Fibroblast of lung (primary cell): ENCODE results near the gene PDE9A.

Source experiments
- CTCF ChIP-seq, 2 donors: IDR thresholded peaks in 1 of 2; conservative IDR thresholded peaks in 1 of 2; 1 replicate in 1 of 2; 2 replicates in 1 of 2; pipeline ENCODE4 v1.5.1; 2011 to 2012; ENCODE audit warnings: low read length in 2 of 2, control low read depth in 1 of 2, inconsistent platforms in 1 of 2, low read depth in 1 of 2, mild to moderate bottlenecking in 1 of 2
- EZH2 ChIP-seq: IDR thresholded peaks from 2 replicates; pipeline ENCODE4 v1.5.1; 2012; ENCODE audit warnings: low read length, control low read depth, mild to moderate bottlenecking; ENCODE audit errors: missing control alignments

DNA sequence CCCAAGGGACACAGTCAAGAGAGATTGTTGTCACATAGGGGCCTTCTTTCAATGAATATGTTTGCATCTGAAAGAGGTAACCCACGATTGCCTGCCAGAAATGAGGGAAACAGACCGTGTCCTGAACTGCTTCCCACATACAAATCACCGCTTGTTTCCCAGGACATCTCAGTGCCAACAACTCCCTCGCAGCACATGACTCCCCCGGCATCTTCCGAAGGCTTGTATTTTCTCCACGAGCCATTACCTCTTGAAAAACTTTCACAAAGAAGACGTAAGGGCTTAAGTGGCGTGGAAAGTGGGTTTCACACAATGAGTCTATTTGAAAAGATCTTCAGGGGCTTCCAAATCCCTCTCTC, 31.6 kb upstream of the PDE9A start:
- no peak for TF ChIP-seq CTCF (conservative IDR thresholded peaks at IDR 0.05 in 1 of 2, IDR thresholded peaks at IDR 0.05 in 1 of 2; ENCODE audit: low read depth in 1 of 2, low read length in 2 of 2)
- no peak for TF ChIP-seq EZH2
